ENCODE measurements around the gene TRMT2A.

TRMT2A gene

DNA sequence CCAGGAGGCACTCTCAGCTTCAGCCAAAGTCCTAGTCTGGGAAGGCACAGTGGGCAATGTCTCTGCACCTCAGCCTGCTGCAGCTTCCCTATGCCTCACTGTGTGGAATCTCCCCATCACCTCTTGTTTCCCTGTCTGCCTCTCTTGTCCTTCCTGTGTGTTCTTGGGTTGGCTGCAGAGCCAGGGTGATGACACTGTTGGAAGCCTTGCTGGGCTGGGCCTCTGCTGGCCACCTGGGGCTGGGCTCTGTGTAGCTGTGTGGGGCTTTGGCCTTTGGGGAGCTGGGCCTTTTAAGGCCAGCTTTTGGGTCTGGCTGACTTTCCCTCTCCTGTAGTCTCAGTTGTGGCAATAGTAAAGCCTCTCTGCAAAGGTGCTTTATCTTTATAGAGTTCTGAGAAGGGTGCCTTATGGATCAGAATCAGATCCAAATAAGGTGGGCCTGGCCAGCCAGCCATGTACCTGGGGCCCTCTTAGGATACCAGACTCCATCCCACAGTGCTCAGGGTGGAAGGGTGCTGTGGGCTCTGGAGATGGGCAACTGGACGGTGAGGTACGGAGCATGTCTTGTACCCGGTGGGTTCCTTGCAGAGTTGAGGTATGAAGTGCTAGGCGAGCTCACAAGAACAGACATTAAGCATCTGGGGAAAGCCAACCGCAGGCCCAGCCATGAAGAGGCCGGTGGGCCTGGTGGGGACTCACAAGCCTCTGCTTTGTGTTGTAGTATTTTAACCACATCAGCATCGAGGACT lies 11.4 kb downstream of the TRMT2A start:
- no peak for DNase-seq

DNA sequence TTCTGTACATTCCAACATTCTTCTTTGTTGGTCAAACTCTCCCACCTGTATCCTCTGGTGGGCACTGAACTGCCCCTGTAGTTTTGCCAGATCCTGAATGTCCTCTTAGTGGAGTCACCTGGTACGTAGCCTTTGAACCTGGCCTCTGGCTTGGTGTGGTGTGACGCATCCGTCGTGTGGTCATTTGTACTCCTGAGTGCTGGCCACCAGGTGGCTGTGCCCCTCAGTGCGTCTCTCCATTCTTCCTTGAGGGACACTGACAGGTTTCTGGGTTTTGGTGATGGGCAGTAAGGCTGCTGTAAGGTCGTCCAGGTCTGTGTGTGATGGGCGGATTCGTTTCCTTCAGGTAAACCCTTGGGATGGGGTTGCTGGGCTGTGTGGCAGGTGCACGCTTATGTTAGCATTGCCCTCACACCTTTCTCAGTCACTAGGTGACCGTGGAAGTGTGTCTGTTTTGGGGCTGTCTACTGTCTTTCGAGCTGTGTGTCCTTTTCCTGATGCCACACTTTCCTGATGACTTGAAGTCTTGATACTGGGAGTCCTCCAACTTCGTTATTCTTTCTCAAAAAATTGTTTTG lies 14.7 kb downstream of the TRMT2A start:
- DNase-seq: no peak

DNA sequence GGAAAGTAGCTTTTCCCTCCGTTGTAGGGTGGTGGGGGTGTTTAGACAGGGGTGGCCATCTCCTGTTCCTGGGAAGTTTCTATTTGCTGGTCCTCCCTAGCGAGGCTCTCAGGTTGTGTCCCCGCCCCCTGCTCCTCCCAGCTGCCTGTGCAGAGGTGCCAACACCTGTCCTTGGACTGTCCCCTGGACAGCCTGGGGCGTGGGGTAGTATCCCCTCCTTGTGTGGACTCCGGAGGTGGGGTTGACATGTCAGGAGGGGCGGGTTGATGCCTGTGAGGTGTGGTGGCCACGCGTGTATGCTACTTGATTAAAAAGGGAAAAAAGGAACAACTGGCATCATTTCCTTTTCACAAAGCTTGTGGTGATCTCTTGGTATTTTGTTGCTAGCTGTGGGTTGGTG lies 15.4 kb downstream of the TRMT2A start:
- DNase-seq: no peak

DNA sequence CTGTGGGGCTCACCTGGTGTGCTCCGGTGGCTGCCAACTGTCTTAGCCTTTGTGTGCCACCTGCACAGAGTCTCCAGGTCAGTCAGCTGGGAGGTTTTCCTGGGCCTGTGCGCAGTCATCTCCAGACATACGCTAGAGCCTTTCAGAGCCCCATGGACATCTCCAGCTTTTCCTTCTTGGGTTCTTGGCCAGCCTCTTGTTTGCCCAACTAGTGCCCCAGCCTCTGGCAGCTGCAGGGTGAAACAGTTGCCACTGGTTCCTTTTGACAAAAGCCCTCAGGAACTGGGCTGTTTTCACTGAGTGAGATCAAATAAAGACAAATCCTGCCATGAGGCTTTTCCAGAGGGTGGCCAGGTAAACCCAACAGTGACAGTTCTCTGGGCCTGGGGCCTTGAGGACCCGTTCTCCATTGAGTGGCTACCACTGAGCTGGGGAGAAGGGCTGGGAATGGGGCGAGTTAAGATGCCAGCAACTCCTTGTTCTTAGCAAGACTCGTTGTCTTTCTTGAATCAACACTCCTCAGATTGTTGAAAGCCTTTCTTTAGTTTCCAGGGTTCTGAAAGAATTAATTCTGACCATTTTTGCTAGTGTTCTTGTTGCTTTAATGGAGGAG lies 17.8 kb downstream of the TRMT2A start:
- DNase-seq: no peak

DNA sequence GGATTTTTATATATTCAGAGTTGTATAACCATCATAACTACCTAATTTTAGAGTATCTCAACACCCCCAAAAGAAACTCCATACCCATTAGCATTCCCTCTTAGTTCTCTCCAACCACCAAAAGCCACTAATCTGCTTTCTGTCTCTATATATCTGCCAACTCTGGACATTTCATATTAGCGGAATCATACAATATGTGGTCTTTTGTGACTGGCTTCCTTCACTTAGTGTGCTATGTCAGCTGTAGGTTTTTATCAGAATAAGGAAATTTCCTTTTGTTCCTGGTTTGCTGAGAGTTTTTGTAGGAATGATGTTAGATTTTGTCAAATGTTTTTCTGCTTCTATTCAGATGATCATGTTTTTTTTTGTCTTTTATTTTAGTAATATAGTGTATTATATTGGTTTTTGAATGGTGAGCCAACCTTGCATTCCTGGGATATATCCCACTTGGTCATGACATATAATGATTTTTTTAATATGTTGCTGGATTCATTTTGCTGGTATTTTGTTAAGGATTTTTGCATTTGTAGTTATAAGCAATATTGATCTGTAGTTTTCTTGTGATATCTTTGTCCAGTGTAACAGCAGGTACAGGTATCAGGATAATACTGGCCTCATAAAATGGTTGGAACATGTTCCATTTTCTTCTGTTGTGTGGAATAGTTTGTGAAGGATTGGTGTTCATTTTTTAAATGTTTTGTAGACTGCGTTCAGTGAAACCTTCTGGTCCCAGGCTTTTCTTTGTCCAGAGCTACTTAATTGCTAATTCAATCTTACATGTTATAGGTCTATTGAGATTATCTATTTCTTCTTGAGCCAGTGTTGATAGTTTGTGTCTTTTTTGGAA lies 20.2 kb downstream of the TRMT2A start:
- DNase-seq: no peak

DNA sequence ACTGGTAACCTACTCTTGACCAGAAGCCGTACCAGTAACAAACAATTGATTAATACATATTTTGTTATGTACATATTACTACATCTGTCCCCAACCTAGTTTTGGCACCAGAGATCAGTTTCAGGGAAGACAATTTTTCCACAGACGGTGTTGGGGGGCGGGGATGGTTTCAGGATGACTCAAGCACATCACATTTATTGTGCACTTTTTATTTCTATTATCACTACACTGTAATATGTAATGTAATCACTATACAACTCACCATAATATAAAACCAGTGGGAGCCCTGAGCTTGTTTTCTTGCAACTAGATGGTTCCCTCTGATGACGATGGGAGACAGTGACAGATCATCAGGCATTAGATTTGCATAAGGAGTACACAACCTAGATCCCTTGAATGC lies 21.5 kb downstream of the TRMT2A start:
- DNase-seq: peak; percentile 33

DNA sequence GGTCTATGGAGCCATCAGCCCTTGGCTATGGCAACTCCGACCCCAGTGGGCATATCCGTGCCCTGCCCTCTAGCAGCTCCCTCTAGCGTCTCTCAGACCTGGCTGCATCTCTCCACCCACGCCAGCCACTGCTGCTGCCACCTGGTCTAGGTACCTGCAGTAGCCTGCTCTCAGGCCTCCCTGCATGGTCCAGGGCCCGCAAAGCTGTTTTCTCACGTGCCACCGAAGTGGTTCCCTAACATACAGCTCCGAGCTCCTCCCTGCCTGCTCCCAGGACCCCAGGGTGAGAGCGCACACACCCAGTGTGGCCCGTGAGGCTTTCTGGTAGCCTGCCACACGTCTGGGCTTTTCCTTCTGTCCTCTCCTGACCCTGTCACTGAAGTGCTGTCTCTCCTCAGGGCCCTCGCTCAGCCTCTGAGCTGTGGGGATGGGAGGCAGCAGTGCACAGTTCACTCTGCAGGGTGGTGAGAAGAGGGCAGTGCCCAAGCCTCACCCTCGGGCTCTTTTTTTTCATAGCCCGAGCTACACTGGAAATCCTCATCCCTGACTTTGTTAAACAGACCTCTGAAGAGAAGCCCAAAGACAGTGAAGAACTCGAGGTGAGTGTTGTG lies 22.7 kb downstream of the TRMT2A start:
- DNase-seq: no peak

DNA sequence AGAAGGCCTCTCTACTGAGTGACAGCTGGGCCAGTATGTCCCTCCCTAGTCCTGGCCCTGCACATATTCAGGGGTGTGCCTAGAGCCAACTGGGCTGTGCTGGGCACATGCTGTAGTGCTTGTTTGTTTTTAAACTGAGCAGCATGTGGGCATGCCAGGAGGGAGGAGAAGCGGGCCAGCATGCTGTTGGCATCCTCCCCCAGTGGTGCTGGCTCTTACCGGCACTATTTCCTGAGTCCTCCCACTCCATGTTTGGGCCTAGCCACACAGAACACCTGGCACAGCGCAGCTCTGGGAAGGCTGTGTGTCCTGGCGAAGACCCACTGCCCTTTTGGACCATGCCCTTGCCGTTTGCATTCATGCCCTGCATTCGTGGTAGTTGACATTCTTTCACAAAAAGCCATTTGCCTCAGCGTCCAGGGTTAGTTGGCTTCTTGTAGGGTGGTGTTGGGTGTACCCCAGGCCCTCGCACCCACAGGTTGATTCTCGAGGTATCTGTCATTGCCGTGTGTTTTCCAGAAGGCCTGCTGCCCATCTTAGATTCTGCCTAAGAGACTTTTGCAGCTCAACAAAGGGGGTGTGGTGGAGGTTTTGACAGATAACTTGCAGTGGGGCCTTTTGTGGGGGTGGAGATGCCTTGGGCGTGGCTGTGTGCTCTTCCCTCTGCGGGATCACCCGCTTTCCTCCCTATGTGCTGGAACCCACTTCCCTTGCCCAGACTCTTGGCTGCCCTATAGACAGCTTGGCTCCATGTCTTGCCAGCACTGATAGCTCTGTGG lies 23.4 kb downstream of the TRMT2A start:
- DNase-seq: no peak

DNA sequence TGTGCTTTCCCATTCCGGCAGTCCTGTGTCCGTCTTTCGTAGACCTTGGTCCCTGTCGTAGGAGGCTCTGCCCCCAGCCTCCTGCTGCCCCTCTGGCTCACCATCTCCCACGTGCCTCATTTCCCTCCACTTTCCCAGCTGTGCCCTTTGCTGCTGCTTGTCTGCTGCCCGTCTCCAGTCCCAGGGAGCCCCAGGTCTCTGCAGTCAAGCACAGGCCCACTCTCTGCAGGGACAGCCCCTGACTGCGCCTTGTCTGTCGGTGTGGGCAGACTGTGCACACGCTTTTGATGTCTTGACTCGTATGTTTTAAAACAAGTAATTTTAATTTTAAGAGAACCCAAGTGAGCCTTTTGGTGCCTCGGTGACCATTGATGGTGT lies 24.6 kb downstream of the TRMT2A start:
- DNase-seq: no peak

DNA sequence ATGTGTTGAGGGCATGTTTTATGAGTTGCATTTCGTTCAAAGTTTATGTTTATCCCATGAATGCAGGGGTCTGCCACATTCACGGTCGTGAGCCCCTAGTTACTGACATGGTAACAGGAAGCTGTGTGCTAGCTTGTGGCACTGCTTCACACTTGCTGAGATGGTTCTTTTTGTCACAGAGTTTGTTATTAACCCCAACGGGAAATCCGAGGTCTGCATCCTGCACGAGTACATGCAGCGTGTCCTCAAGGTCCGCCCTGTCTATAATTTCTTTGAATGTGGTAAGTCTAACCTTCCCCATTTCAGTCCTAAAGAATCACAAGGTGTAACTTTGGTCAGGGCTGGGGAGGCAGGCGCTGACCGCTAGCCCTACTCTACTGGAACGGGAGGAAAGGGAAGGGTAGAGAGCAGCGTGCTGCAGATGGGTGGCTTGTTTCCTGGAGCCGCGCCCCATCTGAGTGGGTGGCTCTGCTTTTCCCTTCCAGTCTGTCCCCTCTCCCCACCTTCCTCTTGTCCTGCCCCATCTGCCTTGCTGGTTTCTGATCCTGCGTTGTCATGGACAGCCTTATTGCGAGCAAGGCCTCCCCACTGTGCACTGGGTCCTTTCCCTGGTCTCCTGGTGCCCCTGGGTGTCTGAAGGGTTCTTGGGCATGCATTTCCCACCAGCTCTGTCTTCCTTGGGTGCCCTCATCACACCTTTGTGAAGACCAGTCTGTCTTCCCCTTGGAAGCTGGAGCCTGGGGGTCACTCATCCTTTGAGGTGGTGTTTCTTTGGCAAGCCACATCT lies 25.1 kb downstream of the TRMT2A start:
- DNase-seq: no peak

DNA sequence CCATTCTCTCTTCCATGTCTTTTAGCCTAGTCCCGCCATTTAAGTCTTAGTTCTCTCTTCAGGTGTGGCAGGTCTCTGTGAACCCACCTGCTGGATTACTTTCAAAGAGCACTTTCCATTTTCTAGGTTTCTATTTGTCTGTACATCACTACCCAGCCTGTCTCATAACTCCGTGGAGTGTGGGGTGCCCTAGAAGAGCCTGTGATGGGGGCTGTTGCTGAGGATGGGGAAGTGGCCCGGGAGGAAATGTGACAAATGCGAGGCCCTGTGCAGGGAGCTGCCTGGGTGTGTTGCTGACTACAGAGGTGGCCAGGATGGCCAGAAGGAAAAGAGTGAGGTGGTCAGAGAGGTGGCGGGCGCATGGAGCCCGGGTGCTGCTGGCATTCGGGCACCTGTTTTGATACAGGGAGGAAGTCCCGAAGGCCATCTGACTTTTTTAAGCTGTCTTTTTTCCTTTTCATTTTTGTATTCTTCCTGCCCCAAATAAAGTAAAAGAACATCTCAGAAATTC lies 26.2 kb downstream of the TRMT2A start:
- no peak for DNase-seq

DNA sequence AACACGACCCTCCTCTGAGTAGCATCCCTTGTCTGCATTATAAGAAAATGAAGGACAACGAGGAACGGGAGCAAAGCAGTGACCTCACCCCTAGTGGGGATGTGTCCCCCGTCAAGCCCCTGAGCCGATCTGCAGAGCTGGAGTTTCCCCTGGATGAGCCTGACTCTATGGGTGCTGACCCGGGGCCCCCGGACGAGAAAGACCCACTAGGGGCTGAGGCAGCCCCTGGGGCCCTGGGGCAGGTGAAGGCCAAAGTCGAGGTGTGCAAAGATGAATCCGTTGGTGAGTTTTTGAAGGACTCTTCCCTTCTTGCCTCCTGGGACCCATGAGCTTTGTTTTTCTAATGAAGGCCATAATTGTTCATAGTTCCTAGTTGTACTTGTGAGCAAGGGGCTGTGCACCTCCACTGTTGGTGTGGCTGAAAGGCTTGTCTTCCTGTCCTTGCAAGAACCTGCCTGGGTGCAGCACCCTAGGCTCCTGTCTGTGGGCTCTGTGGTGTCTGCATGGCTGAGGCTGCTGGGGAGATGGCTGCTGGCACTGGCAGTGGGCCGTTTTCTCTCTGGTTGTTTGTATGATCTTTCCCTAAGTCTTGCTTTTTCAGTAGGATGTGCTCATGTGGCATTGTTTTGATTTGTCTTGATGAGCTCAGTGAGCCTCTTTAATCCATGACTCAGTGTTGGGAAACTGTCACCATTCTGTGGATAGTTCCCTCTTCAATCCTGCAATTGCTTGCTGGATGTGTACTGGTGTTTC lies 26.9 kb downstream of the TRMT2A start:
- DNase-seq: no peak

DNA sequence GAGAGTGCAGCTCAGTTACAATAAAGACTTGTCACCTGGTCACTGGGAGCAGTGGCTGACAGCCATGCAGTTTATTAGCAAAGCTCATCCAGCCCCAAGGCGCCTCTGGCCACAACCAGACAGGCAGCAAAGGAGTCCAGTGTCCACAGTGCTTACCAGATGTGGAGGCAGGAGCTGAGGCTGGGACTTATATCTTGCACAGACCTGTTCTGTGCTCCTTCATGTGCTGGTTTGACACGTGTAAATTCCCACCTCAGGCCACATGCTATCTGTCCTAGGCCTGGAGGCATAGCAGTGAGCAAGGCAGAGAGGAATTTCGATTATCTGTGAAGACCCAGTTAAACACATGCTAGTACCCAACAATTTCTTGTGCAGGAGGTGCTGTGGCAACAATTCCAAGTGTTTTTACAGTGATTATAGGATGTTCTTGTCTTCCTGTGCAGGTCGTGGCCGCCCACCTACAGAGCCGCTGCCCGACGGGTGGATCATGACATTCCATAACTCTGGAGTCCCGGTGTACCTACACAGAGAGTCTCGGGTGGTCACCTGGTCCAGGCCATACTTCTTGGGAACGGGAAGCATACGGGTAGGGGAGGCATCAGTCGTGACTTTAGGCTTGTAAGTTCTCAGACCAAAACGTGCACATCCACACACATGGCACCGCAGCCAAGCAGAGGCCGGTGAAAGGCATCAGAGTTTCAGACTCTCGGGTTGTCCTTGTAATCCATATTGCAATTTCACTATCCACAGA lies 27.6 kb downstream of the TRMT2A start:
- no peak for DNase-seq

DNA sequence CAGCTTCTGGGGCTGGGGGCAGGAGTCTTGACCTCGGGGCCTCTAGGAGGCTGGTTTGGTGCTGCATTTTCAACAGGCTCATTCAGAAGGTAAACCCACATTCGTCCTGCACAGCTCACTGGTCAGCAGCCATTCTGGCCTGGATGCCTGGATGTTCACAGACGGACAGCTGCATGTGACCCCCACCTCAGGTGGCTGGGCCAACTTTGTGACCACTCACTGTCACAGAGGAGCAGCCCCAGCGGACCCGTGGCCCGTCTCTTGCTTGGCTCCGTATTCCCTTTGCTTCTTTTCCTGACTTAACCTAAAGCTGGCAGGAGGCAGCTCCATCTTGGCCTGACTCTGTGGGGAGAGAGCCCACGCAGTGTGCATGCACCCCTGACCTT lies 28.8 kb downstream of the TRMT2A start:
- DNase-seq: no peak

DNA sequence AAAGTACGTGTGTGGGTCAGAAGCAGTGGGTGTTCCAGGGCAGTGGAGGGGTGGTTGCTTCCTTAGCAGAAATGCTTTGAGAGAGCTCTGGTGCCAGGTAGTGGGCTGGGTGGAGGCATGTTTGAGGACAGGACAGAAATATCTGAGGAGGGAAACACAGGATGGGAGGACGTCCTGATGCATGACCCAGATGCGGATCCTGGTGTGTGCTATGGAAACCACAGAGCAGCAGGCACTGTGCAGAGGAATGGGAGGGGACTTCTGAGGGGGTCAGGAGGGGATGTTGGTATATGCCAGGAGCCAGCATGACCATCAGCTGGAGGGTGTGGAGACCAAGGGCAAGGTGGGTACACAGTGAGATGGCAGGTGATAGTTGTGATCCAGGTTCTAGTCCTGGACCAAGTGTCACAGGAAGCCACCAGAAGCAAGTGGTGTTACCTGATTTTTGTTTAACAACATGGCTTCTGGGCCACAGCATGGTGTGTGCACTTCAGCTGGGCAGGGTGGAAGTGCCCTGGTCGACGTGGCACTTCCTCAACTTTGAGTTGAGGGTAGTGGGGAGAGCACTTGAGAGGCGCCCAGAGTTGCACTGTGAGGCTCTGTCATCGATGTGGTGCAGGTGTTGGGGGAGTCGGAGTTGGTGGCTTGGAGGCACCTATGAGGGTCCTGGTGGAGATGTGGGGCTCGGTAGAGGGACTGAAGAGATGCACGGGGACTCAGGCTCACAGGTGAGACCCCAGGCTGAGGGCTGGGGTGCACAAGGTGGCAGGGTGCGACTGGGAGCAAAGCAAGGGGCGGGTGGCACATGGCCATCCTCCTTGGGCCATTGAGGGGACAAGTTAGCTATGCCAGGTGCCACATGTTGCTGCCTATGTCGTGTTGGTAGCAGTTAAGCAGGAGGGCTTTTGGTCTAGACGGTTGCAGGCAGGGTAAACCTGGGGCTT lies 29.4 kb downstream of the TRMT2A start:
- DNase-seq: no peak

DNA sequence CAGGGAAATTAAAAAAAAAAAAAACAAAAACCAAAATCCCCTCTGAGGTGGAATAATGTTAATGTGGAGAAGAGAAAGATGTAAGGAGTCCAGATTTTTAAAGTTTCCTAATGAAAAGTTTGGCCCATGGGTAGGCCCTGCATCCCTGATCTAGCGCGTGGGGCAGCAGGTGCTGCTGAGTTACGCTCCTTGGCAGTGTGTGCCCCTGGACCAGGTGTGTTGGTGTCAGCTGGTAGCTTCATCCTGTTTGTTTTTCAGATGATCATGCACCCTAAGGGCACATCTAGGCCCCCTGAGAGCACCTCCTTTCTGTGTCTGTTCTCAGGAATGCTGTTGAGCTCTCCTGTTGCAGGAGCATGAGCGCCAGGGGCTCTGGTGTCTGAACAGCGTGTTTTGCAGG lies 30.3 kb downstream of the TRMT2A start:
- DNase-seq: no peak

DNA sequence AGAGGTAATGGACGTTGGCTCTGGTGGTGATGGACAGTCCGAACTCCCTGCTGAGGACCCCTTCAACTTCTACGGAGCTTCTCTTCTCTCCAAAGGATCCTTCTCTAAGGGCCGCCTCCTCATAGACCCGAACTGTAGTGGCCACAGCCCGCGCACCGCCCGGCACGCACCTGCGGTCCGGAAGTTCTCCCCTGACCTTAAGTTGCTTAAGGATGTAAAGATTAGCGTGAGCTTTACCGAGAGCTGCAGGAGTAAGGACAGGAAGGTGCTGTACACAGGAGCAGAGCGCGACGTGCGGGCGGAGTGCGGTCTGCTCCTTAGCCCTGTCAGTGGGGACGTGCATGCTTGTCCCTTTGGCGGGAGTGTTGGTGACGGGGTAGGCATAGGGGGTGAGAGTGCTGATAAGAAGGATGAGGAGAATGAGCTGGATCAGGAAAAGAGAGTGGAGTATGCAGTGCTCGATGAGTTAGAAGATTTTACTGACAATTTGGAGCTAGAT lies 30.9 kb downstream of the TRMT2A start:
- DNase-seq: no peak

DNA sequence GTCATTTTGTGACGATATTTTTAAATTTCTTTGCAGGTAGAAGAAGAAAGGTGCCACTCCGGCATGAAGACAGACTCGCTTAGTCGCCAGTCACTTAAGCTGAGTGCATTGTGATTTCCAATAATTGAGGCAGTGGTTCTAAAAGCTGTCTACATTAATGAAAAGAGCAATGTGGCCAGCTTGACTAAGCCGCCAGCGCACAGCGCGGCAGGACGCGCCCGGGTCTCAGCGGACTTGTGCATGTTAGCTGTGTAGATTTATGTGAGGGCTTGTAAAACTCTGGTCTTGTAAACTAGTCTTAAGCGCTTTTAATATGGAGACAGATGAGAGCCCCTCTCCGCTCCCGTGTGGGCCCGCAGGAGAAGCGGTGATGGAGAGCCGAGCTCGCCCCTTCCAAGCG lies 31.4 kb downstream of the TRMT2A start:
- no peak for DNase-seq

Measured in activated CD4-positive, alpha-beta T cell treated with anti-CD3 and anti-CD28 coated beads, Interleukin-10, Interleukin-2, amounts not matched to agents 100 ng/mL and 50 ng/mL, durations not matched to agents 16 hours and 8 hours (primary cell).